ENCODE results near the gene INTS3.
"Not testable (repeated sequence)": the region's sequence is repeated elsewhere in the genome, so short reads cannot be mapped to it uniquely, and the experiment has no call there.

The INTS3 gene

DNA sequence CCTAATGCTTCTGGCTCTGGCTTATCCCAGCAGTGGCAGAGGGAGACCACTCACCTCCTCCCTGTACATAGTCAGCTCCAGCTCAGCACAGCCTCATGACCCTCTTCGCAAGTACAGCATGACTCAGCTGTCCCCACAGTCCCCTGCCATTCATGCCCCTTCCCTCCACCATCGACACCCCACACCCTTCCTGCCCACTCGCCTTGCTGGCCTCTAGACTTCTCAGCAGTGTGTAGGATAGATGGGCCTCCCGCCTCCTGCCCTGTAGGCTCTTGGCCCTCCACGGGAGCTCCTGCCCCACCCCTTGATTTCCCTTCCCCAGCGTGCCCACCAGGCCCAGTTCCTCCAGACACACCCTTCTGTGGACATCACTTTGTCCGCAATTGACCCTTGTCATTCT lies 39.6 kb upstream of the INTS3 start:
- in situ Hi-C loops (cut with HindIII; ENCODE audit: low pct_unique_long_range_greater_than_20kb, low sequenced_read_pairs): no loop called here
- no peak for TF ChIP-seq JUND (IDR thresholded peaks at IDR 0.05; ENCODE audit: low read depth)
- no peak for DNase-seq (ENCODE audit: low read depth in 1 of 2, low spot score in 1 of 2)

DNA sequence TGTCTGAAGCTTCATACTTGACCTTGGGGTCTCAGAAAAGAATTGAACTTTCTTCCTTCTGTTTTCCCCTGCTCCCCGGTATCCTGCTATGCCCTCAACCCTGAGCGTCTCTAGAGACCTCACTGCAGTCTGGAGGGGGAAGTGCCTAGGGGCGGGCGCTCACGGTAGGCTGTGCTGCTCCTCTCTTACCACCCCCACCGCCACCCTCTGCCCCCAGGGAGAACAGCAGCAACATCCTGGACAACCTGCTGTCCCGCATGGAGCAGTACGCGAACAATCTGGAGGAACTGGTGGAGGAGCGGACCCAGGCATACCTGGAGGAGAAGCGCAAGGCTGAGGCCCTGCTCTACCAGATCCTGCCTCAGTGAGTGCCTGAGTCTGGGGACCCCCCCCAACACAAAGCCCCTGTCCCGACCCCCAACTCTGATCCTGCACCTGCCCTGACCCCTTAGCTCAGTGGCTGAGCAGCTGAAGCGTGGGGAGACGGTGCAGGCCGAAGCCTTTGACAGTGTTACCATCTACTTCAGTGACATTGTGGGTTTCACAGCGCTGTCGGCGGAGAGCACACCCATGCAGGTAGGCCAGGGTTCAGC lies 39.0 kb upstream of the INTS3 start:
- in situ Hi-C loops (cut with HindIII; ENCODE audit: low pct_unique_long_range_greater_than_20kb, low sequenced_read_pairs): no loop called here

DNA sequence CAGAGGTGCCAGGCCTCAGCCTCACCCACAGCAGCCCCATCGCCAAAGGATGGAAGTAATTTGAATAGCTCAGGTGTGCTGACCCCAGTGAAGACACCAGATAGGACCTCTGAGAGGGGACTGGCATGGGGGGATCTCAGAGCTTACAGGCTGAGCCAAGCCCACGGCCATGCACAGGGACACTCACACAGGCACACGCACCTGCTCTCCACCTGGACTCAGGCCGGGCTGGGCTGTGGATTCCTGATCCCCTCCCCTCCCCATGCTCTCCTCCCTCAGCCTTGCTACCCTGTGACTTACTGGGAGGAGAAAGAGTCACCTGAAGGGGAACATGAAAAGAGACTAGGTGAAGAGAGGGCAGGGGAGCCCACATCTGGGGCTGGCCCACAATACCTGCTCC lies 34.4 kb upstream of the INTS3 start:
- in situ Hi-C loops (cut with HindIII; ENCODE audit: low pct_unique_long_range_greater_than_20kb, low sequenced_read_pairs): no loop called here
- TF ChIP-seq JUND (IDR thresholded peaks at IDR 0.05; ENCODE audit: low read depth): no peak
- DNase-seq (ENCODE audit: low read depth in 1 of 2, low spot score in 1 of 2): no peak

More for the DNA sequence above, 39.0 kb upstream of the INTS3 start:
- TF ChIP-seq JUND (IDR thresholded peaks at IDR 0.05; ENCODE audit: low read depth): no peak
- DNase-seq (ENCODE audit: low read depth in 1 of 2, low spot score in 1 of 2): no peak

DNA sequence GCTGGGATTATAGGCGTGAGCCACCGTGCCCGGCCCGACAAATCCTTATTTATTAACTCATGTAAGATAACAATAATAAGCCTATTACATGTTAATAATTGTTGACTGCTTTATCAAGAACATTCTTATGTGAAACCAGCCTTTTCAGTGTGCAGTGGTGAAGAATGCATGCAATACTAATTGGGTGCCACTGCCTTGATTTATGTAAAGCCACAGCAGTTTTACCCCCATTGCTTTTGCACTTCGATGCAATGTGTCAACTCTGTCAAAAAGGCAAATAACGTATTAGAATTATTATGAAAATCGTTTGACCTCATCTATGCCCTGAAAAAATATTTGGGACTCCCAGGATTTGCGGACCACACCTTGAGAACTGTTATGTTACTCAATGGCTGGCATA lies 31.1 kb upstream of the INTS3 start:
- no peak for DNase-seq (ENCODE audit: low read depth in 1 of 2, low spot score in 1 of 2)
- TF ChIP-seq JUND (IDR thresholded peaks at IDR 0.05; ENCODE audit: low read depth): no peak
- in situ Hi-C loops (cut with HindIII; ENCODE audit: low pct_unique_long_range_greater_than_20kb, low sequenced_read_pairs): no loop called here

DNA sequence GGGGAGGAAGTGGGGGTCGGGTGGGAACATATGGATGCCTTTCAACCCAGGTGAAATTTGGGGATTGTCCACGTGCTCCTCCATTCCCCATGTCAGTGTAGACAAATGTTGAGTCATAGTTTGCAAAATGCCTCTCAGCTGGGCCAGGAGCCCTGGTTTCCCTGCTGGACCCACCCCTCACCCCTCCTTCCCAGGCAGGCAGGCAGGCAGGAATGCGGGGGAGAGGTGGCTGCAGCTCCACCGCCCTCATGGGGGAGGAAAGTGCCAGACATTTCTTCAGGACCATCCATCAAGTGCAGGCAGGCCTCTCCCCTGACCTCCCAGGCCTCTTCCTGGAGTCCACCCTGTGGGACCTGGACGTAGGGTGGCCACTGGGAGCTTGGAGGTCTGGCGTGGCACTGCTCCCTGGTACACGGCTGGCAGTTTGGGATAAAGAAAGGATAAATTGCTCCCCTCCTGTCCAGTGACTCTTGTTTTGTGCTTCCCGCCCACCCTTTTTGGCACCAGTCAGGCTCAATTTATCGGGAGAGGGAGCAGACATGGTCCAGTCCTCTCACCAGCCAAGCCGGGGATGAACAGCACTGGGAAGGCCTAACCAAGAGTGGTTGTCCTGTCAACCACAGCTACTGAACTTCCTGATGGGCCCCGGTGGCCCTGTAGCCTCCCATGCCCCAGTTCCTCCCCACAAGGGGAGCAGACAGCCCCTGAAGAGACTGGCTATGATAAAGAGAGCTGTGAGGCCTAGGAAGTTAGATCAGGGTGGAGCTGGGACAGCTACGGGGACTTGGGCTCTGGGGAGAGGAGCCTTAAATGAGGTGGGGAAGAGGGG lies 30.4 kb upstream of the INTS3 start:
- in situ Hi-C loops (cut with HindIII; ENCODE audit: low pct_unique_long_range_greater_than_20kb, low sequenced_read_pairs): no loop called here

DNA sequence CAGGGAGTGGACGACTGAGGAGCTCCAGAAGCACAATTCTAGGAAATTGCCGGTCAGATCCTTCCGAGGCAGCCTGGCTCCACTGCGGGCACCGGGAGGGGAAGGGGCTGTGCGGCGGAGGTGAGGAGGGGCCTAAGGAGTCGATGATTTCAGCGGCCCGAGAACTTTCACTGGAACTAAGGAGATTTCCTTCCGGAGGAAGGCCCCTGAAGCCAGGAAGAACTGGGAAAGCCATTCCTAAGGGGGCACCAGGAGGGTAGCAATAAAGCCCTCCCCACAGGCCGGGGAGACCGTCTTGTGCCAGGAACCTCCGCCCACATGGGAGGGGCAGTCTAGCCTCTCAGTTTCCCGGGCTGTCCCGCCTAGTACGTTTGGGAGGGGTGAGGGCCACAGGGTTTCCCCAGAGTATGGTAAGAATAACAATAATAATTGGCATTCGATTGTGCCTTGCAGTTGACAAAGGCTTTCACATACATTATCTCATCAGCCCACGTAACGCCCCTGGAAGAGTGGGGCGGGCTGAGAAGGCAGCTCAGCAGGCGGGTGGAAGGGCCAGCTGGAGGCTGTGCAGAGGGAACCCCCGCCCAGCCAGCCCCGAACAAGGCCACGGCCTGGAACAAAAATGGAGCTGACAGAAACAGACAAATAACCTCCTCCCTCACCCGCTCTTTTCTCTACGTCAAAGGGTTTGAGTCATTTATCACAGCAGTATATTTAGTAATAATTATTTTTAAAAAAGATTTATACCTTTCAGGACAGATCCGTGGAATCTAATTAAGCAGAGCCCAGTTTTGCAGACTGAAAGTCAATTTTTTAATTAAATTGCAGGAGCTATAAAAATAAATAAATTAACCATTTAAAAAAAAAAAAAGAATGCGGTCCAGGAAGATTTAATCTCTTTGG lies 29.6 kb upstream of the INTS3 start:
- in situ Hi-C loops (cut with HindIII; ENCODE audit: low pct_unique_long_range_greater_than_20kb, low sequenced_read_pairs): no loop called here
- DNase-seq (ENCODE audit: low read depth in 1 of 2, low spot score in 1 of 2): no peak

More for the DNA sequence above, 30.4 kb upstream of the INTS3 start:
- no peak for TF ChIP-seq JUND (IDR thresholded peaks at IDR 0.05; ENCODE audit: low read depth)
- peak in 1 of 2 experiments; percentile 42 for DNase-seq (ENCODE audit: low read depth in 1 of 2, low spot score in 1 of 2)

DNA sequence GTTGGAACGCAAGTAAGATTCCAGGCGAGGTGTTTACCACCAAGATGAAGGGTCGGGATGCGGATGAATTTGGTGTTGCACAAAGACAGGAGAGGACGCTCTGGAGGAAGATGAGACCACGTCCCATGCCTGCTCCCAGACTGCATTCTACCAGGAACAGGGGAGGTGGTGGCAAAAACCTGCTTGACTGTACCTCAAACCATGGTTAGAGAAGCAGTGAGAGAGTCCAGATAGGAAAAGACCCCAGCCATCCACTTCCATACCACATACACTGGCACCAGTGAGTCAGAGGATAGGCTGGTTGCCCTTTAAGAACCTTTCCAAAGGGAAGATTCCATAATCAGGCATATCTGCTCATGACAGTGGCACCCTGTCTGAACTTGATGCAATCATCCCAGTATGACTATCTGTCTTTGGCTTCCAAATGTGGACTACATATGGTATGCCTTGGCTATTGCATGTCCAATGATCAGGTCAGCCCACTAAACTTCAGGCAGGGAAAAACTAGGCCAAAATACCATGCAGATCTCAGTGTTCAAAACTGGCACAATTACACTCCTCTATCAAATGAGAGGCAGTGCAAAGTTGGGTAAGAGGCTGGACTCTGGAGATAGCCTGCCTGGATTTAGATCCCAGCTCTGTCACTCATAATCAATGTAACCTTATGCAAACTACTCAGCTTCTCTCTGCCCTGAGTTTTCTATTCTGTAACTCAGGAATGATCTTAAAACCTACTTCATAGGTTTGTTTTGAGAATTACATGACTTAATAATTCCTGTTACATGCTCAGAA lies 28.7 kb upstream of the INTS3 start:
- DNase-seq (ENCODE audit: low read depth in 1 of 2, low spot score in 1 of 2): no peak
- no peak for TF ChIP-seq JUND (IDR thresholded peaks at IDR 0.05; ENCODE audit: low read depth)
- in situ Hi-C loops (cut with HindIII; ENCODE audit: low pct_unique_long_range_greater_than_20kb, low sequenced_read_pairs): no loop called here

More for the DNA sequence above, 29.6 kb upstream of the INTS3 start:
- TF ChIP-seq JUND (IDR thresholded peaks at IDR 0.05; ENCODE audit: low read depth): no peak

DNA sequence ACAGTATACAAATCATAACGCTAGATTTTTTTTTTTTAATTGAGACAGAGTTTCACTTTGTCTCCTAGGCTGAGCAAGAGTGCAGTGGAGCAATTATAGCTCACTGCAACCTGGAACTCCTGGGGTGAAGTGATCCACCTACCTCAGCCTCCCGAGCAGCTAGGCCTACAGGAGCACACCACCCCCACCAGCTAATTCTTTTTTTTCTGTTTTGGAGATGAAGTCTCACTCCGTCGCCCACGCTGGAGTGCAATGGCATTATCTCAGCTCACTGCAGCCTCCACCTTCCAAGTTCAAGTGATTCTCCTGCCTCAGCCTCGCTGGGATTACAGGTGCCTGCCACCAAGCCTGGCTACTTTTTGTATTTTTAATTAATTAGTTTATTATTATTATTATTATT lies 28.1 kb upstream of the INTS3 start:
- no peak for DNase-seq (ENCODE audit: low read depth in 1 of 2, low spot score in 1 of 2)
- TF ChIP-seq JUND (IDR thresholded peaks at IDR 0.05; ENCODE audit: low read depth): no peak
- in situ Hi-C loops (cut with HindIII; ENCODE audit: low pct_unique_long_range_greater_than_20kb, low sequenced_read_pairs): no loop called here

DNA sequence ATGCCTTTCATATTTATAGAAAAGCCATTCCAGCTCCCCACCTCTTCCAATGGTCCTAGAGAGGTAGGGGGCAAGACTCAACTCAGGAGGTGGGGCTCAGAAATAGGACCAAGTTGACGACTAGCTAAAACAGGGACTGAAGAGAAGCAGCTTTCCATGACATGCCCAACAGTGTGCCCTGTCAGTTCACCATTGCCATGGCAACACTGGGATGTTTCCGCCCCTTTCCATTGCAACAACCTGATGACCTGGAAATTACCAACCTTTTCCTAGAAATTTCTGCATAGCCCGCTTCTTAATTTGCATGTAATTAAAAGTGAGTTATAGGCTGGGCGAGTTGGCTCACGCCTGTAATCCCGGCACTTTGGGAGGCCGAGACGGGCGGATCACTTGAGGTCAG lies 22.4 kb upstream of the INTS3 start:
- in situ Hi-C loops (cut with HindIII; ENCODE audit: low pct_unique_long_range_greater_than_20kb, low sequenced_read_pairs): no loop called here
- TF ChIP-seq JUND (IDR thresholded peaks at IDR 0.05; ENCODE audit: low read depth): no peak
- DNase-seq (ENCODE audit: low read depth in 1 of 2, low spot score in 1 of 2): peak in 1 of 2 experiments; percentile 19

DNA sequence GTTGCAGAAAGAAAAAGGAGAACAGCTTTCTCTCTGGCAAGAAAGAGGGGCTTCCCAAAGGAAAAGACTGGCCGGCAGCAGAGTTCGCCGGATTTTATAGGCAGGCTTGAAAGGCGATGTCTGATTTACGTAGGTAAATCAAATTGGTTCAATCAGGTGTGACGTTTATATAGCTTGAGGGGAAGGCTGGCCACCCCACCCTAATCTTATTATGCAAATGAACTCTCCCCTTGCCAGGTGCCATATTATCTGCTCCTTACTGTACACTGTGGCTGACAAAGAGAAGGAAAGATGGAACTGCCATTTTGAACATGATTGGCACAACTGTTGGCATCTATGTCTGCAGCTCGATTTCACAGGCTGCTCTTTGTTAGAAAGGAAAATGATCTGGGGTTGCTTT lies 16.8 kb upstream of the INTS3 start:
- no peak for DNase-seq (ENCODE audit: low read depth in 1 of 2, low spot score in 1 of 2)
- in situ Hi-C loops (cut with HindIII; ENCODE audit: low pct_unique_long_range_greater_than_20kb, low sequenced_read_pairs): no loop called here
- TF ChIP-seq JUND (IDR thresholded peaks at IDR 0.05; ENCODE audit: low read depth): no peak

DNA sequence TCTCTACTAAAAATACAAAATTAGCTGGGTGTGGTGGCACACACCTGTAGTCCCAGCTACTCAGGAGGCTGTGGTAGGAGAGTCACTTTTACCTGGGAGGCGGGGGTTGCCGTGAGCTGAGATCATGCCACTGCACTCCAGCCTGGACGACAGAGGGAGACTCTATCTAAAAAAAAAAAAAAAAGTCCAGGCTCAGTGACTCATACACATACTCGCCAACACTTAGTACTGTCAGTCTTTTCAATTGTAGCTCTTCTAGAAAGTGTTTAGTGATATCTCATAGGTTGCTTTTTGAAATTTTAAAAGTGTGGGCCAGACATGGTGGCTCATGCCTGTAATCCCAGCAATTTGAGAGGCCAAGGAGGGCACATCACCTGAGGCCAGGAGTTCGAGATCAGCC lies 11.6 kb upstream of the INTS3 start:
- in situ Hi-C loops (cut with HindIII; ENCODE audit: low pct_unique_long_range_greater_than_20kb, low sequenced_read_pairs): not testable (repeated sequence)

DNA sequence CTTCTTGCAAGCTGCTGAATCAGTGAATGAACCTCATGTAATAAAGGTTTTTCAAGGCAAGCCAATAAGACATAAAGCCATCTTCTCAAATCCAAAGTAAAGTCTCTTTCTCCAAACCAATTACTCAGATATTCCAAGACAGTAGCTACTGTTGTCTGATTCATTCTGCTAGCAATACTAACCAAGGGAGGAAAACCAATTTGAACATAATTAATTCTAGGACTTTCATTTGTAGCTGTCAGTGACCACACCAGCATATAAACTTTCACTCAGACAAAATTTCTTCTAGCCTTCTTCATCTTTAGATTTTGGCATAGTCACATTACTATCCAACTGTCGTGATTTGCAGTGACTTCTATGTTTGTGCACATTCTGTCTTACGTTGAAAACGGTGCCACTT lies 10.5 kb upstream of the INTS3 start:
- DNase-seq (ENCODE audit: low read depth in 1 of 2, low spot score in 1 of 2): no peak
- in situ Hi-C loops (cut with HindIII; ENCODE audit: low pct_unique_long_range_greater_than_20kb, low sequenced_read_pairs): no loop called here
- TF ChIP-seq JUND (IDR thresholded peaks at IDR 0.05; ENCODE audit: low read depth): no peak

More for the DNA sequence above, 11.6 kb upstream of the INTS3 start:
- DNase-seq (ENCODE audit: low read depth in 1 of 2, low spot score in 1 of 2): not testable (repeated sequence)

All from T47D (cell line).